ENCODE data around the gene CCDC80.
"Not testable (repeated sequence)": the region's sequence is repeated elsewhere in the genome, so short reads cannot be mapped to it uniquely, and the experiment has no call there.

Gene CCDC80

GRCh38 chr3:112593258-112593657, 47.7 kb downstream of the CCDC80 start:
- DNase-seq (ENCODE audit: low read depth in 2 of 3, low spot score in 1 of 3), result no peak

DNA sequence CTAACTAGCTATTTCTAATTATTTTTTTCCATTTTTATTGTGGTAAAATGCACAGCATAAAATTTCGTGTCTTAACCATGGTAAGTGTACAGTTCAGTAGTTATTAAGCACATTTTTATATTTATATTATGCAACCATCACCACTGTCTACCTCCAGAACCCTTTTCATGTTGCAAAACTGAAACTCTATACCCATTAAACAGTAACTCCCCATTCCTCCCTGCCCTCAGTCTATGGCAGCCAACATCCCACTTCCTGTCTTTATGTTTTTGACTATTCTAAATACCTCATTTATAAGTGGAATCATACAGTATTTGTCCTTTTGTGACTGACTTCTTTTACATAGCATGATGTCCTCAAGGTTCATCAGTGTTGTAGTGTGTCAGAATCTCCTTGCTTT, 53.6 kb downstream of the CCDC80 start:
- DNase-seq (ENCODE audit: low read depth in 2 of 3, low spot score in 1 of 3), result no peak

GRCh38 chr3:112585782-112586181, 55.2 kb downstream of the CCDC80 start:
- no peak for DNase-seq (ENCODE audit: low read depth in 2 of 3, low spot score in 1 of 3)

DNA sequence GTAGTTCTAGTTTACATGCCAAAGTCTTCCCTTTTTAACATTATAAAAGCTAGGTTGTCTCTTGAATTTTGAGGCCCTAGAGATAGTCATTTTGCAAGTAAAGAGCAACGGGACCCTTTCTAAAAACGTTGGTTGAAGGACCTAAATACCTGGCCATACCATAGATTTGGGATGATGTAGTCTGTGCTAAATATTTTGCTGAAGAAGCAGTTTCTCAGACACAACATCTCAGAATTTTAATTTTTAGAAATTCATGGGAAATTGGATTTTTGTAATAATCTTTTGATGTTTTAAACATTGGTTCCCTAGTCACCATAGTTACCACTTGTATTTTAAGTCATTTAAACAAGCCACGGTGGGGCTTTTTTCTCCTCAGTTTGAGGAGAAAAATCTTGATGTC, 57.8 kb downstream of the CCDC80 start:
- DNase-seq (ENCODE audit: low read depth in 2 of 3, low spot score in 1 of 3), result no peak

GRCh38 chr3:112582244-112582874, 58.6 kb downstream of the CCDC80 start:
- DNase-seq (ENCODE audit: low read depth in 2 of 3, low spot score in 1 of 3), result no peak

DNA sequence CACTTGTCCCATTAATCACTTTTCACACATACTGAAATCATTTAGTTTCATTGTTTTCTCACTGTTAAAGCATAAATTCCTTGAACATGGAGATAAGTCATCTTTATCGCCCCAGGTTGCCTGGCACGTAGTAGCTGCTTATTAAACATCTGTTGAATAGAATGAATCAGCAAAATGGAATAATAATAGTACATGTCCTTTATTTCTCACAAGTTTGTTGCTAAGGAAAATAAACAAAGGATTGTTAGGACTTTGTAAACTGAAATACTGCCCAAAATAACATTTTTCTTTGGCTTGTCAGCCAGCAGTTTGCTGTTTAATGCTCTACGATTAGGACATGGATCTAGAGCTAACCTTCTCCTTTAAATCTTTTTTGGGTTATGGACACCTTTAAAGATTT, 61.2 kb downstream of the CCDC80 start:
- no peak for DNase-seq (ENCODE audit: low read depth in 2 of 3, low spot score in 1 of 3)

DNA sequence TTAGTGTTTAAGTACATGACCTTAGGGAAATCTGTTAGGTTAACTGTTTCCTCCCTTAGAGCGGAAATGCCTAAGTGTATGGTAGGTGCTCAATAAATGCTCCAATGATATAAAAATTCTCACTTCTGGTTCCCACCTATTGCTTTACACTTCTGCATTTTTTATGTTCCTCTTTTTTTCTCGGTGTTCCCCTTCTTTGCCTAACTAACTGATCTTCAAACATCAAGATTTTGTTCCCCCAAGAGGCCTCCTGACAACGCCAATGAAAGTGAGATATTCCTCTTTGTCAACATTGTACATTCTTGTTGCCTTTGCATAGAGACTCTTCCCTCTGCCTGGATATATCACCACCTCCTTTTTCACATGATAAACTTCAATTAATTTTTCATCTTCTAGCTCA, 61.7 kb downstream of the CCDC80 start:
- no peak for DNase-seq (ENCODE audit: low read depth in 2 of 3, low spot score in 1 of 3)

DNA sequence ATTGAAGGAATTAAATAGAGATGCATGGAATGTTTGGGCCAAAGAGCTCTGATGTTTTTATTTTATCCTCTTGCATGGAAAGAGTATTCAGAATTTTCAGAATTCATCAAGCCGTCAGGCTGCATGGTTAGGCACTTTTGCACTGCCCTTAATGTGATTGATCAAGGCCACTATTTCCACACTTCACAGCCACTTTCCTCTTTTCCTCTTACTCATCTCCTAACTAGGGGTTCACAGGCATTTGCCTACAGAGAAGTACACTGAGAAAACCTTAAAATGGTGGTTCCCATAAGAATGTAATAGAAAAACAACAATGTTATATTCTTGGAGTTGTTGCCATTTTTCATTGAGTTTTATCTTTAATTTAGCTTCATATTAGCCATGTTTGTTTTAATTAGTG, 68.2 kb downstream of the CCDC80 start:
- no peak for DNase-seq (ENCODE audit: low read depth in 2 of 3, low spot score in 1 of 3)

- no peak for DNase-seq (ENCODE audit: low read depth in 2 of 3, low spot score in 1 of 3)
Observed at GRCh38 chr3:112569265-112569664, 71.7 kb downstream of the CCDC80 start.

DNA sequence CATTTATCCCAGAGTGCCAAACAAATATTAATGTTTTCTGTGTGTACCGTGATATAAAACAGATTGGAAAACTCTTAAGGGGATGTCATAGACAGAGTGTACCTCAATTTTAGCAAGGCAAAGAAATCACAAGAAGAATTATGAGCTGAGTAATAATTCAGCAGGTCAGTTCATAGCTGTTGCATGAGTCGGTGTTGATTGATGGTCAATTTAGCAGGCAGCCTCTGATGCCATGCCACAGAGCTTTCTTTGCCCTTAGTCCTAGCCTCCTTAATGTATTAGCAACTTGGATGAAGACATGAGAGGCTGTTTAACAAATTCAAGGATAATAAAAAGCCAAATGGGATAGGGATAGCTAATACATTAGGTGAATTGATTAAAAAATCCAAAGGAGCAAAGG, 72.3 kb downstream of the CCDC80 start:
- DNase-seq (ENCODE audit: low read depth in 2 of 3, low spot score in 1 of 3), result no peak

DNA sequence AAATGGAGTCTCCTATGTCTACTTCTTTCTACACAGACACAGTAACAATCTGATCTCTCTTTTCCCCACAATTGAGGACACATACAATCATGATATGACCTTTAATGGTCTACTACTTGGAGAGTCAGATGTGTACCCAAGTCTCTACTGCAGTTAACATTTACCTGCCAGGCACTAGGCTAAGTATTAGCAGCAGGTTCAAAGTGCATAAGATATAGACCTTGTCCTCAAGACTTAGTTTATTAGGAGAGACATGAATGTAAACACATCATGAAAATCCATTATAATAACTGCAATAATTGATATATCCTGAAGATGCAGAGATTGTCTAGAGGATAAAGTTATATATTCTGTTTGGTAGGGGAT, 76.0 kb downstream of the CCDC80 start:
- no peak for DNase-seq (ENCODE audit: low read depth in 2 of 3, low spot score in 1 of 3)

- not testable (repeated sequence) for DNase-seq (ENCODE audit: low read depth in 2 of 3, low spot score in 1 of 3)
Observed at GRCh38 chr3:112564247-112564939, 76.5 kb downstream of the CCDC80 start.

GRCh38 chr3:112561734-112562529, 79.0 kb downstream of the CCDC80 start, which contains the start of the genes ATG3 and SLC35A5:
Gene ATG3, minus strand, starts transcription at chr3:112561962. Its CDS starts 434 bp downstream, at chr3:112561528.
Gene SLC35A5, plus strand, starts transcription at chr3:112562045. Its CDS starts 1,359 bp downstream, at chr3:112563404.
- peak; percentile 97 to 98 (median 97) for DNase-seq (ENCODE audit: low read depth in 2 of 3, low spot score in 1 of 3)

DNA sequence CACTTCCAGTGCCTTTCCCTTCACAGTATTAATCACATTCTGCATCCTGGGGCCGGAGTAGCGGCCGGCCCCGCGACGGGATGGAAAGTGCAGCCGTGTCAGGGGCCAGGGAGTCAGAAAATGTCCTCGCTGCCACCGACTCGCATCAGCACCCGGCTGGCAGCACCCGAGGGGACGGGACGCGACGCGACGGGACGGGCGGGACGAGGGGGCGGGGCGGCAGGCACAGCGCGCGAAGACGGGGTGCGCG, 79.5 kb downstream of the CCDC80 start:
- peak in 1 of 3 donors; percentile 75 for DNase-seq (ENCODE audit: low read depth in 2 of 3, low spot score in 1 of 3)

DNA sequence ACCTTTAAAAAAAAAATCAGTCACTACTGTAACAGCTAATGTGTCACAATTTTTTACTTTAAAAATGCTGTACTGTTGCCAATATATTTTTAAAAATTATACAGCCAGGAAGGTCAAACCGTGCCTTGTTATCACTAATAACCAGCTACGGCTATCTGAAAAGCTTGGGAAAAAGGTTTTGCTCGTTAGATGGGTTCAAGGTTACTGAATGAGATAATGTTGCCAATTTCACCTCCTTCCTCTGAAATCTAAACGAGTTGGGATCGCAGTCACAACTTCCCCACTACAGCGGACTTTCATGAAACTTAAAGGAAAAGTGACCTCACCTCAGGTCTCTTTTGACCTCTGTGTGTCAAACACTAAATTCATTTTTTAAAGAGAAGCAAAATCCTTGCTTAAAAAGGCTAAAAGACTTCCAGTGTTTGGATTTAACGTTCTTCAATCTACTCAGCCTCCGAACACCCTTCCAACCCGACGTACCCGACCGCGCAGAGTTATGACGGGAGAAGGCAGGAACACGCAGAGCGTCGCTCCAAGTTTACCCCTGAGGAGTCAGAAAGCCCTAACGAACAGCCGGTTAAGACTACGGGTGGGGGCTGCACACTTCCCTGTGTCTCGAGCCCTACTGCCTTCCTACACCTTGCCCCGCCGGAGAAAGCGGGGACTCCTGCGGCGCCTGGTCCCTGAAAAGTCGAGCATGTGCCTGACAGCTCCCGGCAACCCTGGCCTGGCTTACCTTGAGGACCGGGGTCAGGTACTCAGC, 80.0 kb downstream of the CCDC80 start:
- DNase-seq (ENCODE audit: low read depth in 2 of 3, low spot score in 1 of 3), result peak; percentile 60 to 66 (median 62)

GRCh38 chr3:112560307-112560706, 80.6 kb downstream of the CCDC80 start:
- DNase-seq (ENCODE audit: low read depth in 2 of 3, low spot score in 1 of 3), result no peak

DNA sequence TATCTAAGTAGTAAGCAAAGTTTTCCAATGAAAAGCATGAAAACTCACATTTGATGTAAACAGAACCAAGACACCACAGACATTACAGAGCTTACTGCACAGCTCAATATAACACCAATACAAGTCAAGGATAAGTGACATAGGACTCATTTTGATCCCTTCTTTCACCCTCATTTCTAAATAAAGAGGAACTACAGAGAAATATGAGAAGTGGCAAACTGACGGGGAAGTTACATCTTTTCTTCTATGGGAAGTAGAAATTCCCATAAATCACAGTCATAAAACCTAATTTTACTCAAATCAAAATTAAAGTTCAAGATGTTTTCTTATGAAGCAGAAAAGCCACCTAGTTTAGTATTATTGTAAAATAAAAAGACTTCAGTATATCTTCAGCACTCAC, 83.0 kb downstream of the CCDC80 start:
- no peak for DNase-seq (ENCODE audit: low read depth in 2 of 3, low spot score in 1 of 3)

DNA sequence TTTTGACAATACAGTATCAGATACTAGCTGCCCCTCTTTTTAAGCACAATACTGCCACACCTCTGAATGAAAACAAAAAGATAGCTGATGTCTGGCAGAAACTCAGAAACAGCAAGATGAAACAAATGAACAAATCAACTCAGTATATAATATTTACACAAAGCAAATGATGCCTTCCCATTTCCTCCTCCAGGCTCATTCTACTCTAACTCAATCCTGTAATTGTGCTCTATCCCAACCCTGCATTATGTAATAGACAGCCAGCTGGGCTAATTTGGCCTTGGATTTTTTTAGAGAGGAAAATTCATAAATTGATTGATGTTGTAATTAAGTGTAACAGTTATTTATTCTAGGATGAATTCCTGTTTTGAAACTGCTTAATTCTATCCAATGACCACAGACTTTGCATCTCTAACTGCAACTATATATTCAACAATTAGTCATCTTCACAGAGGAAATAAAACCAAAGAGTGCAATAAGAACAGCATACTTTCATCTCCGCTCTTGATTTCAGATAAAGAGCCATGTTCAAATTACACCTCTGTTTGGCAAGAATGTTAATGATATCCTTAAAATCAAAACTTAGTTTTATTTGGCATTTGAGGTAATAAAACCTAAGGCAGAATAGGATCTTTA, 85.3 kb downstream of the CCDC80 start:
- DNase-seq (ENCODE audit: low read depth in 2 of 3, low spot score in 1 of 3), result no peak

- DNase-seq (ENCODE audit: low read depth in 2 of 3, low spot score in 1 of 3), result no peak
Observed at GRCh38 chr3:112550859-112551258, 90.1 kb downstream of the CCDC80 start.

Measured in stimulated activated CD4-positive, alpha-beta T cell treated with anti-CD3 and anti-CD28 coated beads, Interleukin-12 subunit alpha, Interleukin-12 subunit beta, amount 100 ng/mL, for 48 hours (primary cell).